K562 (cell line): Measurements from ENCODE around the gene ZFTA. TPM values are rescaled to one million over a fixed set of nuclear protein-coding genes. Genes with fewer than 3 reads are reported as not detected.

Source experiments
- ARNT ChIP-seq, 2 experiments: fragments of 450-650 bp; IDR thresholded peaks; 2 replicates each; pipeline ENCODE4 v1.6.1; 2016; ENCODE audit warnings: mild to moderate bottlenecking in 1 of 2
- CREB1 ChIP-seq, 2 experiments: sonication (generic) in 1 of 2; formaldehyde crosslinking in 1 of 2; IDR thresholded peaks; 2 replicates each; pipeline versions ENCODE4 v1.6.1 to v1.8.0; 2012 to 2022; ENCODE audit warnings: inconsistent platforms in 1 of 2, mild to moderate bottlenecking in 1 of 2, missing genetic modification reagents in 1 of 2, moderate library complexity in 1 of 2
- FOSL1 ChIP-seq: fragments of 200-800 bp; sonication (Bioruptor generic); conservative IDR thresholded peaks from 2 replicates; pipeline ENCODE4 v1.6.1; 2016; ENCODE audit warnings: missing genetic modification characterization, missing compliant biosample characterization
- FOXM1 ChIP-seq, 2 experiments: fragments of 450-650 bp in 1 of 2; sonication (generic) in 1 of 2; formaldehyde crosslinking in 1 of 2; IDR thresholded peaks; 2 replicates each; pipeline versions ENCODE4 v1.6.1 to v1.9.0; 2017 to 2022; ENCODE audit warnings: low read depth in 2 of 2, mild to moderate bottlenecking in 2 of 2, missing genetic modification reagents in 1 of 2, moderate library complexity in 1 of 2
- GABPB1 ChIP-seq: sonication (generic); formaldehyde crosslinking; IDR thresholded peaks from 2 replicates; pipeline ENCODE4 v1.8.0; 2022; ENCODE audit warnings: mild to moderate bottlenecking, missing genetic modification reagents
- HSF4 ChIP-seq: fragments of 250-450 bp; sonication (Bioruptor Pico); IDR thresholded peaks from 2 replicates; pipeline ENCODE4 v2.1.2; 2022; ENCODE audit warnings: mild to moderate bottlenecking, moderate library complexity, borderline replicate concordance
- NCOA6 ChIP-seq: fragments of 450-650 bp; IDR thresholded peaks from 2 replicates; pipeline ENCODE4 v1.6.1; 2017; ENCODE audit warnings: mild to moderate bottlenecking
- OTX1 ChIP-seq: fragments of 450-650 bp; formaldehyde crosslinking; IDR thresholded peaks from 2 replicates; pipeline ENCODE4 v1.4.0; 2022; ENCODE audit warnings: mild to moderate bottlenecking
- PTRF ChIP-seq: fragments of 450-650 bp; IDR thresholded peaks from 2 replicates; pipeline ENCODE4 v1.6.1; 2016; ENCODE audit warnings: mild to moderate bottlenecking, missing genetic modification characterization, missing compliant biosample characterization
- RBM22 ChIP-seq: fragments of 200-400 bp; formaldehyde crosslinking; IDR thresholded peaks from 2 replicates; pipeline ENCODE4 v1.6.1; 2018; ENCODE audit warnings: low read length, low read depth; ENCODE audit not compliant: poor library complexity, severe bottlenecking
- SMAD3 ChIP-seq: fragments of 450-650 bp; formaldehyde crosslinking; conservative IDR thresholded peaks from 2 replicates; pipeline ENCODE4 v1.4.0; 2020; ENCODE audit warnings: mild to moderate bottlenecking
- SMAD4 ChIP-seq: fragments of 250-450 bp; sonication (Bioruptor Pico); conservative IDR thresholded peaks from 2 replicates; pipeline ENCODE4 v1.8.0; 2021; ENCODE audit warnings: inconsistent platforms, mild to moderate bottlenecking, moderate library complexity
- SNIP1 ChIP-seq: fragments of 450-650 bp; IDR thresholded peaks from 2 replicates; pipeline ENCODE4 v1.7.1; 2017; ENCODE audit warnings: low read depth, mild to moderate bottlenecking
- YBX1 ChIP-seq: fragments of 450-650 bp; IDR thresholded peaks from 2 replicates; pipeline ENCODE4 v1.7.1; 2016; ENCODE audit warnings: mild to moderate bottlenecking
- ZBTB1 ChIP-seq: sonication (generic); formaldehyde crosslinking; IDR thresholded peaks from 2 replicates; pipeline ENCODE4 v1.8.1; 2023; ENCODE audit warnings: missing genetic modification reagents, low read depth, mild to moderate bottlenecking, borderline replicate concordance
- ZNF354B ChIP-seq: fragments of 250-450 bp; sonication (Bioruptor Pico); IDR thresholded peaks from 2 replicates; pipeline ENCODE4 v1.4.0; 2020
- polyA plus RNA-seq, 8 experiments: library from polyadenylated mRNA; depleted of rRNA in 4 of 8; stranded (reverse) in 5 of 8; unstranded in 3 of 8; fragments of >200 nt; fragmentation: Nextera tagmentation in 2 of 8; fragmentation: Illumina TruSeq in 1 of 8; extraction: Ambion mirVana in 2 of 8; extraction: Trizol in 1 of 8; gene quantifications; 2 replicates each; pipeline versions ENCODE4 v1.2.1 to v1.2.3, GENCODE V29; 2011 to 2014; ENCODE audit warnings: inconsistent platforms in 1 of 8, missing spikeins in 1 of 8
- total RNA-seq, 7 experiments: library from RNA; depleted of rRNA in 6 of 7; stranded (reverse); fragments of >200 nt in 6 of 7; fragmentation: Illumina TruSeq in 2 of 7; extraction: Trizol in 2 of 7; gene quantifications; 2 replicates each; pipeline versions ENCODE4 v1.2.1 to v1.2.3, GENCODE V29; 2011 to 2021; ENCODE audit warnings: low replicate concordance in 1 of 7
- TF ChIP-seq, protein P1 (sequence below), 2 experiments: IDR thresholded peaks; 2 replicates each; pipeline ENCODE4 v1.6.1; 2012; ENCODE audit warnings: improper control_type of control experiment in 2 of 2, low read depth in 2 of 2, low read length in 2 of 2, borderline replicate concordance in 1 of 2
- TF ChIP-seq, protein P2 (sequence below): fragments of 450-650 bp; formaldehyde crosslinking; IDR thresholded peaks from 2 replicates; pipeline ENCODE4 v1.4.0; 2020; ENCODE audit warnings: mild to moderate bottlenecking, moderate library complexity
- TF ChIP-seq, protein P3 (sequence below): fragments of 450-650 bp; formaldehyde crosslinking; conservative IDR thresholded peaks from 2 replicates; pipeline ENCODE4 v1.4.0; 2022; ENCODE audit warnings: mild to moderate bottlenecking, missing genetic modification characterization
- TF ChIP-seq, protein P4 (sequence below), 2 experiments: fragments of 450-650 bp in 1 of 2; sonication (generic) in 1 of 2; formaldehyde crosslinking; conservative IDR thresholded peaks; 2 replicates each; pipeline versions ENCODE4 v1.4.0 to v1.8.1; 2020 to 2022; ENCODE audit warnings: mild to moderate bottlenecking in 1 of 2, missing genetic modification reagents in 1 of 2
- TF ChIP-seq, protein P5 (sequence below), 2 experiments: fragments of 250-450 bp in 1 of 2; fragments of 450-650 bp in 1 of 2; sonication (Bioruptor Pico) in 1 of 2; IDR thresholded peaks; 2 replicates each; pipeline versions ENCODE4 v1.6.1 to v1.8.0; 2016 to 2021; ENCODE audit warnings: mild to moderate bottlenecking in 2 of 2, moderate library complexity in 2 of 2, missing compliant biosample characterization in 1 of 2, missing genetic modification characterization in 1 of 2

Gene ZFTA
- total and polyA plus RNA-seq, 9 of the 15 experiments (the other 6 are each of a cell fraction or from before 2014, with no cell fraction given), result 0.45 to 12.3 (median 2.9) TPM

- TF ChIP-seq, protein P1, sequence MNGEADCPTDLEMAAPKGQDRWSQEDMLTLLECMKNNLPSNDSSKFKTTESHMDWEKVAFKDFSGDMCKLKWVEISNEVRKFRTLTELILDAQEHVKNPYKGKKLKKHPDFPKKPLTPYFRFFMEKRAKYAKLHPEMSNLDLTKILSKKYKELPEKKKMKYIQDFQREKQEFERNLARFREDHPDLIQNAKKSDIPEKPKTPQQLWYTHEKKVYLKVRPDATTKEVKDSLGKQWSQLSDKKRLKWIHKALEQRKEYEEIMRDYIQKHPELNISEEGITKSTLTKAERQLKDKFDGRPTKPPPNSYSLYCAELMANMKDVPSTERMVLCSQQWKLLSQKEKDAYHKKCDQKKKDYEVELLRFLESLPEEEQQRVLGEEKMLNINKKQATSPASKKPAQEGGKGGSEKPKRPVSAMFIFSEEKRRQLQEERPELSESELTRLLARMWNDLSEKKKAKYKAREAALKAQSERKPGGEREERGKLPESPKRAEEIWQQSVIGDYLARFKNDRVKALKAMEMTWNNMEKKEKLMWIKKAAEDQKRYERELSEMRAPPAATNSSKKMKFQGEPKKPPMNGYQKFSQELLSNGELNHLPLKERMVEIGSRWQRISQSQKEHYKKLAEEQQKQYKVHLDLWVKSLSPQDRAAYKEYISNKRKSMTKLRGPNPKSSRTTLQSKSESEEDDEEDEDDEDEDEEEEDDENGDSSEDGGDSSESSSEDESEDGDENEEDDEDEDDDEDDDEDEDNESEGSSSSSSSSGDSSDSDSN (IDR thresholded peaks at IDR 0.05; ENCODE audit: borderline replicate concordance in 1 of 2, low read depth in 2 of 2, low read length in 2 of 2), result no peak
- no peak for TF ChIP-seq ARNT (IDR thresholded peaks at IDR 0.05)
- no peak for TF ChIP-seq HSF4 (CRISPR knock-in tag)
- no peak for TF ChIP-seq OTX1 (CRISPR knock-in tag)
- no peak for TF ChIP-seq YBX1
- TF ChIP-seq CREB1 (IDR thresholded peaks at IDR 0.05), result no peak
- no peak for TF ChIP-seq CREB1 (CRISPR knock-in tag; IDR thresholded peaks at IDR 0.05)
- no peak for TF ChIP-seq SNIP1
- TF ChIP-seq SMAD3 (CRISPR knock-in tag), result no peak
- no peak for TF ChIP-seq SMAD4 (CRISPR knock-in tag)
- no peak for TF ChIP-seq PTRF
- TF ChIP-seq, protein P2, sequence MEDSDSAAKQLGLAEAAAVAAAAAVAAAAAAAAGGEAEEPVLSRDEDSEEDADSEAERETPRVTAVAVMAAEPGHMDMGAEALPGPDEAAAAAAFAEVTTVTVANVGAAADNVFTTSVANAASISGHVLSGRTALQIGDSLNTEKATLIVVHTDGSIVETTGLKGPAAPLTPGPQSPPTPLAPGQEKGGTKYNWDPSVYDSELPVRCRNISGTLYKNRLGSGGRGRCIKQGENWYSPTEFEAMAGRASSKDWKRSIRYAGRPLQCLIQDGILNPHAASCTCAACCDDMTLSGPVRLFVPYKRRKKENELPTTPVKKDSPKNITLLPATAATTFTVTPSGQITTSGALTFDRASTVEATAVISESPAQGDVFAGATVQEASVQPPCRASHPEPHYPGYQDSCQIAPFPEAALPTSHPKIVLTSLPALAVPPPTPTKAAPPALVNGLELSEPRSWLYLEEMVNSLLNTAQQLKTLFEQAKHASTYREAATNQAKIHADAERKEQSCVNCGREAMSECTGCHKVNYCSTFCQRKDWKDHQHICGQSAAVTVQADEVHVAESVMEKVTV, result no peak
- no peak for TF ChIP-seq FOXM1 (IDR thresholded peaks at IDR 0.05; ENCODE audit: low read depth)
- no peak for TF ChIP-seq FOXM1 (CRISPR knock-in tag; IDR thresholded peaks at IDR 0.05; ENCODE audit: low read depth)
- TF ChIP-seq, protein P3, sequence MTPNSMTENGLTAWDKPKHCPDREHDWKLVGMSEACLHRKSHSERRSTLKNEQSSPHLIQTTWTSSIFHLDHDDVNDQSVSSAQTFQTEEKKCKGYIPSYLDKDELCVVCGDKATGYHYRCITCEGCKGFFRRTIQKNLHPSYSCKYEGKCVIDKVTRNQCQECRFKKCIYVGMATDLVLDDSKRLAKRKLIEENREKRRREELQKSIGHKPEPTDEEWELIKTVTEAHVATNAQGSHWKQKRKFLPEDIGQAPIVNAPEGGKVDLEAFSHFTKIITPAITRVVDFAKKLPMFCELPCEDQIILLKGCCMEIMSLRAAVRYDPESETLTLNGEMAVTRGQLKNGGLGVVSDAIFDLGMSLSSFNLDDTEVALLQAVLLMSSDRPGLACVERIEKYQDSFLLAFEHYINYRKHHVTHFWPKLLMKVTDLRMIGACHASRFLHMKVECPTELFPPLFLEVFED (CRISPR knock-in tag), result no peak
- TF ChIP-seq RBM22, result no peak
- TF ChIP-seq, protein P4, sequence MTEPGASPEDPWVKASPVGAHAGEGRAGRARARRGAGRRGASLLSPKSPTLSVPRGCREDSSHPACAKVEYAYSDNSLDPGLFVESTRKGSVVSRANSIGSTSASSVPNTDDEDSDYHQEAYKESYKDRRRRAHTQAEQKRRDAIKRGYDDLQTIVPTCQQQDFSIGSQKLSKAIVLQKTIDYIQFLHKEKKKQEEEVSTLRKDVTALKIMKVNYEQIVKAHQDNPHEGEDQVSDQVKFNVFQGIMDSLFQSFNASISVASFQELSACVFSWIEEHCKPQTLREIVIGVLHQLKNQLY (CRISPR knock-in tag; conservative IDR thresholded peaks at IDR 0.05), result no peak
- TF ChIP-seq NCOA6, result no peak
- TF ChIP-seq, protein P5, sequence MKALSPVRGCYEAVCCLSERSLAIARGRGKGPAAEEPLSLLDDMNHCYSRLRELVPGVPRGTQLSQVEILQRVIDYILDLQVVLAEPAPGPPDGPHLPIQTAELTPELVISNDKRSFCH (CRISPR knock-in tag; IDR thresholded peaks at IDR 0.05), result no peak
- TF ChIP-seq, protein P5 (tag; IDR thresholded peaks at IDR 0.05), result 0 out of 2 replicates have a peak, but pooled peaks have one; percentile 30
- TF ChIP-seq GABPB1, result no peak
- no peak for TF ChIP-seq ZNF354B (CRISPR knock-in tag)
- TF ChIP-seq ZBTB1 (CRISPR knock-in tag), result 0 out of 2 replicates have a peak, but pooled peaks have one; percentile 55
- peak; percentile 52 for TF ChIP-seq FOSL1 (tag)
Measured at GRCh38 chr11:63769042-63769713, 603 bp upstream of the ZFTA start (continued).
